Kidney glomerular epithelial cell (primary cell): ENCODE results near the gene CHRNB2.
"Not testable (repeated sequence)": the region's sequence is repeated elsewhere in the genome, so short reads cannot be mapped to it uniquely, and the experiment has no call there.

Experiments used
- DNase-seq: peaks from one replicate; lab custom pipeline; 2025; lab: John Stamatoyannopoulos, UW

CHRNB2 gene, protein sequence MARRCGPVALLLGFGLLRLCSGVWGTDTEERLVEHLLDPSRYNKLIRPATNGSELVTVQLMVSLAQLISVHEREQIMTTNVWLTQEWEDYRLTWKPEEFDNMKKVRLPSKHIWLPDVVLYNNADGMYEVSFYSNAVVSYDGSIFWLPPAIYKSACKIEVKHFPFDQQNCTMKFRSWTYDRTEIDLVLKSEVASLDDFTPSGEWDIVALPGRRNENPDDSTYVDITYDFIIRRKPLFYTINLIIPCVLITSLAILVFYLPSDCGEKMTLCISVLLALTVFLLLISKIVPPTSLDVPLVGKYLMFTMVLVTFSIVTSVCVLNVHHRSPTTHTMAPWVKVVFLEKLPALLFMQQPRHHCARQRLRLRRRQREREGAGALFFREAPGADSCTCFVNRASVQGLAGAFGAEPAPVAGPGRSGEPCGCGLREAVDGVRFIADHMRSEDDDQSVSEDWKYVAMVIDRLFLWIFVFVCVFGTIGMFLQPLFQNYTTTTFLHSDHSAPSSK

GRCh38 chr1:154567386-154568156 is at the start of gene CHRNB2:
Gene CHRNB2 (plus strand): TSS chr1:154567778. CDS start chr1:154568045, 267 bp downstream.
- peak; percentile 23 for DNase-seq

GRCh38 chr1:154519591-154519991 is 48.0 kb upstream of the CHRNB2 start:
- no peak for DNase-seq

GRCh38 chr1:154520333-154520732 is 47.2 kb upstream of the CHRNB2 start:
- no peak for DNase-seq

DNA sequence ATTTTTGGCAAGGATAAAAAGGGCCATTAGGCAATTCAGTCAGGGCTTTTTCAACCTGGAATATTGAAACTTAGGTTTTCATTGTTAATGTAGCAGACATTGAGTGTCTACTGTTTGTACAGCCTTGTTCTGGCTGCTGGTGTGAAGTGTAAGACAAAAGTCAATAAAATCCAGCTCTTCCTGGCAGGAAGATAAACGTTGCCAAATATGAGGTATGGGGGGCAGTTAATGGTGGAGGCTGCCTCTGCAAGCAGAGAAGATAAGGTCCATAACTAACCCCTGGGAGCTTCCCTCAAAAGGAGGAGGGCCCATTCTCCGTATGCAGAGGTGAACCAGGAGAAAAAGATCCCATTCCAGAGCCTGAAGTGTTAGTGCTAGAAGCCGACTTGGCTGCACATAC is 45.9 kb upstream of the CHRNB2 start:
- no peak for DNase-seq

- DNase-seq = no peak
These were observed 42.7 kb upstream of the CHRNB2 start for GRCh38 chr1:154524881-154525280.

DNA sequence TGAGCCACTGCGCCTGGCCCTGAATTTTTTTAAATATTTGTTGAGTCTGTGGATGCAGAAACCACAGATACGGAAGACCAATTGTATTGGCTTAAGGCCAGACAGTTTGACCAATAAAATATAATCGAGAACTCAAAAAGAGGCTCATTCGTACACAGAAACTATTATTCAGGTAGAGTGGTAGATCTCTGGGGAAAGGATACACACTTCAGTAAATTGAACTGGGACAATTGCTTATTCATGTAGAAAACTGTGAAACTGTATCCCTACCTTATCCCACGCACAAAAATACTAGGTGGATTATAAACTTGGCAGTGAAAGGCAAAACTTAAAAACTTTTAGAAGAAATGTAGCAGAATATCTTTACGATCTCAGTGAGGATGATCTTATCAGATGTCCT is 40.4 kb upstream of the CHRNB2 start:
- no peak for DNase-seq

- DNase-seq = no peak
These were observed 38.3 kb upstream of the CHRNB2 start for GRCh38 chr1:154529308-154529707.

DNA sequence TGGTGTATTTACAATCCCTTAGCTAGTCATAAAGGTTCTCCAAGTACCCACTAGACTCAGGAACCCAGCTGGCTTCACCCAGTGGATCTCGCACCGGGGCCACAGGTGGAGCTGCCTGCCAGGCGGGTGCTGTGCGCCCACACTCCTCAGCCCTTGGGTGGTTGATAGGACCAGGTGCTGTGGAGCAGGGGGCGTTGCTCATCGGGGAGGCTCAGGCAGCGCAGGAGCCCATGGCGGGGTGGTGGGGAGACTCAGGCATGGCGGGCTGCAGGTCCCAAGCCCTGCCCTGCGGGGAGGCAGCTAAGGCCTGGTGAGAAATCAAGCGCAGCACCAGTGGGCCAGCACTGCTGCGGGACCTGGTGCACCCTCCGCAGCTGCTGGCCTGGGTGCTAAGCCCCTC is 35.6 kb upstream of the CHRNB2 start:
- not testable (repeated sequence) for DNase-seq

GRCh38 chr1:154533952-154534844 is 33.4 kb upstream of the CHRNB2 start:
- peak; percentile 27 for DNase-seq

DNA sequence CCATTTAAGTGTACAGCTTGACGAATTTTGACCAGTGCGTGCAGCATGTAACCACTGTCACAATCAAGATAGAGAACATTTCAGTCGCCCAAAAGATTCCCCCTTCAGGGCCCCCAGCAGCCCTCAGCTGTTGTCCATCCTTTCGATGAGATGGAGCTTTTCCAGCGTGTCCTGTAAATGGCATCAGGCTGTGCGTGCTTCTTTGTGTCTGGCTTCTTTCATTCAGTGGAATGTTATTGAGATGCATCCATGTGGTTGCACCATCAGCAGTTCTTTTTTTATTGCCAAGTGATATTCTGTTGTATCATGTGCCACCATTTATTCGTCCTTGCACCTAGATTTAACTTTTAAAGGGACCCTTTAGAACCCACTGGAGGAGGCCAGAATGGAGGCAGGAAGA is 31.0 kb upstream of the CHRNB2 start:
- DNase-seq = no peak

GRCh38 chr1:154539486-154540483 is 27.8 kb upstream of the CHRNB2 start:
- no peak for DNase-seq

- DNase-seq = no peak
These were observed 26.3 kb upstream of the CHRNB2 start for GRCh38 chr1:154541231-154541630.

- peak; percentile 59 for DNase-seq
These were observed 21.1 kb upstream of the CHRNB2 start for GRCh38 chr1:154546264-154547063.

DNA sequence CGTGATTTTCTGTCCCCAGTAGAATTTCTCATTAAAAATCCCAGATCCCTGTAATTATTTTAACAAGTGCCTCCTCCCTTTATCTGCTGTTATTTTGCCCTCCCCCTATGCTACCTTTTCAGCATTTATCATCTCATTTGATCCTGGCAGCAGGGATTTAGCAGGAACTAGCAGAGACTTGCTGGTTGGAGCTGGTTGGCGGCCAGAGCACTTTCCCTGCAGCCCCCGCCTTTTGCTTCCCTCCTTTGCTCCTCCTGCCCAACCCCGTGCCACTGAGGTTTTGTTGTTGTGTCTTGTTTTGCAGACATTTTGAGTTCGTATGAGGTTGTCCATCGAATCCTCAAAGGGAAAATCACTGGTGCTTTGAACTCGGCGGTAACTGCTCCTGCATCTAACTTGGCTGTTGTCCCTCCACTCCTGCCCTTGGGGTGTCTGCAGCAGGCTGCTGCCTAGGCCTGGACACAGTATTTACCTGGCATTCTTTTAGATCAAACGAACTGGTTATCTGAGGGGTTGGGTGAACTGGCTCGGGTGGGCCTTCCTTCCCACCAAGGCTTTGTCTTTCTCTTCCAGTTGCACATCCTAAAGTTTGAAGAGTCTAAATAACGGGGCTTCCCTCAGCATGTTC is 20.4 kb upstream of the CHRNB2 start:
- no peak for DNase-seq

DNA sequence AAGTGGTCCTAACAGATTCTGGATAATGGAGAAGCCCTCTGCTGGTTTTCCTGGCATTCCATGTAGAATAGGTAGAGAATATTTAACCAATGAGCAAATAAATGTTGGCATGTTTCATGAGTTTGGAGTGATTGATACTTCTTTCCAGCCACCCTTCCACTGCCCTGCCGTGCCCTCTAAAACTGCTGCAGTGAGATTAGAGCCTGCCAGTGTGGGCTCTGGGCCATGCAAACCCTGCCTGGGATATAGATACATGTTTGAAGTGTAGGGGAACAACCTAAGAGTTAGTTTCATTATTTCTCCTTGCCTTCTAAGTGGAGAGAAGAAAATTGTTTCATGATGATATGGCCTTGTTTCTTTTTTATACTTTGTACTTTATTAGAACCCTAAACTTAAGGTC is 19.6 kb upstream of the CHRNB2 start:
- DNase-seq = no peak

GRCh38 chr1:154549202-154549770 is 18.3 kb upstream of the CHRNB2 start:
- no peak for DNase-seq

DNA sequence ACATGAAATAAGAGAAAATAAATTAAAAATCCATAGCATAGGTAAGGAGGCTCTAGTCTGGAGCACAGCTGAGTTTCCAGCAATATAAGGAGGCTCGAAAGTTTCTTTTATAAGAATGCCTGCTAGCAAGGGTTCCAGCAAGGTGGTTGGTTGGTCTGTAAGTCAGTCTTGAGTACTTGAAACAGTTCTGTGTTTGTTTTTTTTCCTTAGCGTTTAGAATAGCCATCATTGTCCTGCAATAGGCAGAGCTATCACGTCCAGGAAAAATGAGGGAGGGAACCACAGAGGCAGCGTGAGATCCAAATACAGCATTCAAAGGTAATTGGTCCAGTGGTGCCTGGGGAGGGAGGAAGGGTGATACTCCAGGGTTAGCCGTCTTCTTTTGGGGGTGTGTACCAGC is 17.5 kb upstream of the CHRNB2 start:
- no peak for DNase-seq

DNA sequence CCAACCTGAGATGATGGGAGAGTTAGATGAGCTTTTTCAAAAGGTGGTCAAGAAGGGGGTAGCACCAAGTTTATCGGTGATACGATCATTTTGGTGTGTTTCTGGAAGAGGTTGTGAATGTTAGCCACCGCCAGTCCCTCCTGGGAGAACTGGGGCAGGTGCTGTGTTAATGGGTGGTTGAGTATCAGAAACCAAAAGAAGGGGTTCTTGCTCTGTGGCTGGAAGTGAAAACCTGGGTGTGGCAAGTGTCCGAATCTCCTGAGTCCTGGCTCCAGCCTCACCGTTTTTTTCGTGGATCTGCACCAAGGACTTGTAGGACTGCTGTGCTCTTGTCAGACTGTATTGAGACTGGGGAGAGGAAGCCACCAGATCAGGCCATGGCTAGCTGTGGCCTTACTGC is 16.9 kb upstream of the CHRNB2 start:
- DNase-seq = no peak

GRCh38 chr1:154551474-154551873 is 16.1 kb upstream of the CHRNB2 start:
- DNase-seq = no peak
